HUES64 (cell line): ENCODE measurements around the gene DST.
"Not testable (repeated sequence)": the region's sequence is repeated elsewhere in the genome, so short reads cannot be mapped to it uniquely, and the experiment has no call there.

Source experiments
- H3K27ac ChIP-seq: 2 replicates; pipeline ENCODE4 v1.7.0; 2013; ENCODE audit warnings: low read depth, low read length, inconsistent platforms
- H3K27me3 ChIP-seq: 2 replicates; pipeline ENCODE4 v1.6.1; 2013; ENCODE audit warnings: mild to moderate bottlenecking, low read length; ENCODE audit not compliant: insufficient read depth
- H3K36me3 ChIP-seq: 2 replicates; pipeline ENCODE4 v1.6.1; 2013; ENCODE audit warnings: mild to moderate bottlenecking, low read length; ENCODE audit not compliant: insufficient read depth
- H3K4me1 ChIP-seq: 2 replicates; pipeline ENCODE4 v1.6.1; 2013; ENCODE audit warnings: mild to moderate bottlenecking, low read length, moderate library complexity; ENCODE audit not compliant: insufficient read depth
- H3K4me3 ChIP-seq: 2 replicates; pipeline ENCODE4 v1.5.1; 2013; ENCODE audit warnings: mild to moderate bottlenecking, low read length, moderate library complexity
- H3K9ac ChIP-seq: 2 replicates; pipeline ENCODE4 v1.6.1; 2013; ENCODE audit warnings: mild to moderate bottlenecking, low read depth, low read length
- H3K9me3 ChIP-seq: 2 replicates; pipeline ENCODE4 v1.6.1; 2013; ENCODE audit warnings: low read depth, low read length; ENCODE audit not compliant: insufficient read depth
- WGBS: fragments of 150-250, 120-280 bp; methylation state at CpG from one replicate; pipeline ENCODE4 v1.1.7; 2013; ENCODE audit warnings: missing lambda C conversion rate; 5-methylcytosine and 5-hydroxymethylcytosine counted together

DST gene

DNA sequence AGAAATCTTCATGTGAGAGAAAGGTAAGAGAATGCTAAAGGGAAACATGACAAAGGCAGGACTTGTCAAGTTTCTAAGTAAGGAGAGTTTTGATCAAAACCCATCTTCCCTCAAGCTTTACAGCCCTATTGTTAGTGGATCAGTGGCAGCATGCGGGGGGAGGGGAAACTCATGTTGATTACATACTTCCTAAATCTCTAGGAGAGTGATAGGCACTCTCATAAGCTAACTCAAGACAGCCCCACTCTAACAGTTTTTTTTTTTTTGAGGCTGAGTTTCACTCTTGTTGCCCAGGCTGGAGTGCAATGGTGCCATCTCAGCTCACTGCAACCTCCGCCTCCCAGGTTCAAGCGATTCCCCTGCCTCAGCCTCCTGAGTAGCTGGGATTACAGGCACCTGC is 18.6 kb upstream of the DST start:
- H3K27me3 ChIP-seq, H3K27ac ChIP-seq, H3K4me3 ChIP-seq, H3K36me3 ChIP-seq, H3K9me3 ChIP-seq, H3K9ac ChIP-seq: not testable (repeated sequence)
- 79% methylated on average over 3 of the region's 3 CpGs for WGBS
- peaks cover 16% of the 10 kb centered on the region for H3K4me1 ChIP-seq

DNA sequence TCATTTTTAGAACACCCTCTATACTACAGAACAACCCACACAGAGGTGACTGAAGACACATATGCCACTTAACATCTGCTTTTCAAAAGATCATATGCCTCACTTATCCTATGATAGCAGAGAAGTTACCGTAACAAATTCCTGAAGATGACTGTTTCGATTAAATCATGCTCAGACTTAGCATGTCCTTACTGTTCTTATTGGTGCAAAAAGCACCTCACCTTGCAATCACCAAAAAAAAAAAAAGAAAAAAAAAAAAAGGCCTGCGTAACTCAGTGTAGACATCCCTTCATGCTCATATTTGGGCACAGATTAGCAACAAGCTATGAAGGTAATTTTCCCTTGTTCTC is 17.7 kb upstream of the DST start:
- WGBS, result 94% methylated on average over 3 of the region's 3 CpGs
- Histone ChIP-seq H3K27ac (no peak overlapping the region), H3K27me3 (no peaks in the 10 kb centered on the region), H3K9ac (no peak overlapping the region), H3K9me3 (no peaks in the 10 kb centered on the region), H3K36me3 (no peaks in the 10 kb centered on the region), H3K4me3 (no peak overlapping the region), H3K4me1 (peaks cover 16% of the 10 kb centered on the region)

DNA sequence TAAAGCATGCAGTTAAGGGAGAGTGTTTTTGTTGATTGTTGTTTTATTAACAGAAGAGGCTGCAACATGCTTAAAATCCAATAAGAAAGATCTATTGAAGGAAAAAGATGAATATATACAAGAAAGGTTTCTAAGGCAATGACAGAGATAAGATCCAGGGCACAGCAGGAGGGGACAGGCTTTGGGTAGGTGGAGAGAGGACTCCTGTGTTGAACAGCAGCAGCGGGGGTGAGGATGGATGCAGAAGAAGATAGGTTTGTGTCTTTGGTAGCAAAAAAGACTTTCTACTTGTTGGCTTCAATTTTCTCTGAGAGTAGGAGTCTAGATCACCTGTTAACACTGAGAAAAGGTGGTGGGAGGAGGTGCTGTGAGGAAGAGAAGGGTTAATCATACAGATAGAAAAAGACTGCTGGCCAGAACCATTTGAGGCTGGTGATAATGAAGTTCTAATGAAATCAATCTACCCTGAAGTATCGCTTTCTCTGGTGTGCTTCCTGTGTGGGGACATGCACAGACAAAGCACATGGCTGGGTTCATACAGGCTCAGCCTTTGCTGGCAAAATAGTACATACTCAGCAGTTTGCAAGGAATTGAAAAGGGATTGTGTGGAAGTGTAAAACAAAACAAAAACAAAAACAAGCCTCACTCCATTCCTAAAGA is 17.2 kb upstream of the DST start:
- Histone ChIP-seq H3K9me3 (no peaks in the 10 kb centered on the region), H3K4me3 (no peak overlapping the region), H3K4me1 (peaks cover 16% of the 10 kb centered on the region), H3K36me3 (no peaks in the 10 kb centered on the region), H3K27me3 (no peaks in the 10 kb centered on the region), H3K27ac (no peak overlapping the region), H3K9ac (no peak overlapping the region)
- WGBS, result 78% methylated on average over 2 of the region's 2 CpGs

DNA sequence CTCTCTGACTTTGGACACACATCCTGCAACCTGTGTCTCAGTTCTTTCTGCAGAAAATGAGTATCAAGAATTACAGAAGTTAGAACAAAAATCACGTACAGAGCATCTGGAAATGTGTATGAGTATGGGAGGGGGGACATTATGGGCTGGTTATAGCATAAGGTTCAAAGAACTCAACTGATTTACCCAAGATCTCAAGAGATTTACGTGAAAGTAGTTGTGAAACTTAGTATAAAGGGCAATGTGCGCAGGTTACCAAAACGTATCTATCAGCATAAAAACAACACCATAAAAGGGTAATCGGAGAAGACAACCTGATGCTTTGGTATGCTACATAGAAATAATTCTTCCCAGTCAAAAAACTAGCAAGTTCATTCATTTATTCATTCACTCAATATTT is 15.6 kb upstream of the DST start:
- peaks cover 20% of the 10 kb centered on the region for H3K4me1 ChIP-seq
- H3K27me3 ChIP-seq, result no peaks in the 10 kb centered on the region
- no peak overlapping the region for H3K27ac ChIP-seq
- H3K4me3 ChIP-seq, result no peak overlapping the region
- no peaks in the 10 kb centered on the region for H3K36me3 ChIP-seq
- H3K9me3 ChIP-seq, result no peaks in the 10 kb centered on the region
- H3K9ac ChIP-seq, result no peak overlapping the region
- 95% methylated on average over 4 of the region's 5 CpGs for WGBS

- WGBS, result 96% methylated on average over 2 of the region's 3 CpGs
- H3K27me3 ChIP-seq, result no peaks in the 10 kb centered on the region
- no peak overlapping the region for H3K9ac ChIP-seq
- no peaks in the 10 kb centered on the region for H3K9me3 ChIP-seq
- no peak overlapping the region for H3K27ac ChIP-seq
- H3K36me3 ChIP-seq, result no peaks in the 10 kb centered on the region
- H3K4me3 ChIP-seq, result no peak overlapping the region
- H3K4me1 ChIP-seq, result peaks cover 29% of the 10 kb centered on the region
These were observed 14.7 kb upstream of the DST start for GRCh38 chr6:56657354-56657753.

- no peaks in the 10 kb centered on the region for H3K9me3 ChIP-seq
- no peak overlapping the region for H3K27ac ChIP-seq
- no peak overlapping the region for H3K9ac ChIP-seq
- no peaks in the 10 kb centered on the region for H3K36me3 ChIP-seq
- peaks cover 38% of the 10 kb centered on the region for H3K4me1 ChIP-seq
- H3K4me3 ChIP-seq, result no peak overlapping the region
- H3K27me3 ChIP-seq, result no peaks in the 10 kb centered on the region
These were observed 13.8 kb upstream of the DST start for GRCh38 chr6:56656466-56656865.

DNA sequence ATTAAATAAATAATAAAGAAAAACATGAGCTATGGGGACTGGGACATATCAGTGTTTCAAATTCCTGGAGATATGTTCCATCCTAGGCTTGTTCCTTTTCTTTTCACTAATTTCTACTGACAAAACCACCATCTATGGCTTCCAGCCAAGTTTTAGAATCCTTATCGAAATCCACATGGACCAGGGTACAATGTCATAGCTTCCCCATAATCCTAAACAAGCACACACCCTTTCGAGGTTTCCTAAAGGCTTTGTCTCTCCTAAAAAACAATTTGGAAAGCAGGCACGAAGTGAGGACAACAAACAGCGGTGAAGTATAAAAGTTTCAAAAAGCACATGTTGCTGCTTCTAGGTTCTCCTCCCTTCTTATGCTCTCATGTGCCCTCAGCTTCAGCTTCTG is 13.3 kb upstream of the DST start:
- H3K4me3 ChIP-seq, result no peak overlapping the region
- H3K9me3 ChIP-seq, result no peaks in the 10 kb centered on the region
- 94% methylated on average over 4 of the region's 4 CpGs for WGBS
- no peaks in the 10 kb centered on the region for H3K36me3 ChIP-seq
- no peak overlapping the region for H3K27ac ChIP-seq
- H3K27me3 ChIP-seq, result no peaks in the 10 kb centered on the region
- H3K9ac ChIP-seq, result no peak overlapping the region
- peaks cover 33% of the 10 kb centered on the region for H3K4me1 ChIP-seq

DNA sequence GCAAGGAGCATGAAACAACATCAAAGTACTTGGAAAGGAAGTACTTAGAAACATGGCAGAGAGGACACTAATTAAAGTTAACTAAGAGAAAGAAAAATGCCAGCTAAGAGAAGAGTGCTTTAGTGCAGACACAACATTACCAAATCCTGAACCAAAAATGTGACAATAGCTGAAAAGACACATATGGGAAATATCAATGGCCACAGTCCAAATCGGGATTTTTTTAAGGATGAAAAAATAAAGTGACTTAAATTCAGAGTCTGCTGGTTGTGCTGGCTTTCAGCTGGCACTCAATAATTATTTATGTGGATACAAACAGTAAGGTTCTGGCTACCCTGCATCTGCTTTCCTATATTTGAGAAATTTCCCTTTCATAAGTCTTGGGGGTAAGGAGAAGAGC is 12.6 kb upstream of the DST start:
- Histone ChIP-seq H3K27ac (no peak overlapping the region), H3K27me3 (no peaks in the 10 kb centered on the region), H3K9ac (no peak overlapping the region), H3K9me3 (no peaks in the 10 kb centered on the region), H3K4me1 (peaks cover 26% of the 10 kb centered on the region), H3K36me3 (no peaks in the 10 kb centered on the region), H3K4me3 (no peak overlapping the region)
- whole genome bisulfite sequencing, result 100% methylated on average over 1 of the region's 1 CpG

GRCh38 chr6:56652994-56653393 is 10.3 kb upstream of the DST start:
- no peak overlapping the region for H3K4me3 ChIP-seq
- no peak overlapping the region for H3K27ac ChIP-seq
- H3K9me3 ChIP-seq, result no peaks in the 10 kb centered on the region
- 94% methylated on average over 2 of the region's 2 CpGs for WGBS
- H3K4me1 ChIP-seq, result peaks cover 28% of the 10 kb centered on the region
- peaks cover 11% of the 10 kb centered on the region for H3K36me3 ChIP-seq
- H3K27me3 ChIP-seq, result no peaks in the 10 kb centered on the region
- no peak overlapping the region for H3K9ac ChIP-seq

GRCh38 chr6:56652231-56652630 is 9.5 kb upstream of the DST start:
- H3K27ac ChIP-seq, result no peak overlapping the region
- H3K4me3 ChIP-seq, result no peak overlapping the region
- peaks cover 28% of the 10 kb centered on the region for H3K4me1 ChIP-seq
- WGBS, result 92% methylated on average over 1 of the region's 1 CpG
- H3K36me3 ChIP-seq, result peaks cover 16% of the 10 kb centered on the region
- no peaks in the 10 kb centered on the region for H3K9me3 ChIP-seq
- H3K27me3 ChIP-seq, result no peaks in the 10 kb centered on the region
- H3K9ac ChIP-seq, result no peak overlapping the region

DNA sequence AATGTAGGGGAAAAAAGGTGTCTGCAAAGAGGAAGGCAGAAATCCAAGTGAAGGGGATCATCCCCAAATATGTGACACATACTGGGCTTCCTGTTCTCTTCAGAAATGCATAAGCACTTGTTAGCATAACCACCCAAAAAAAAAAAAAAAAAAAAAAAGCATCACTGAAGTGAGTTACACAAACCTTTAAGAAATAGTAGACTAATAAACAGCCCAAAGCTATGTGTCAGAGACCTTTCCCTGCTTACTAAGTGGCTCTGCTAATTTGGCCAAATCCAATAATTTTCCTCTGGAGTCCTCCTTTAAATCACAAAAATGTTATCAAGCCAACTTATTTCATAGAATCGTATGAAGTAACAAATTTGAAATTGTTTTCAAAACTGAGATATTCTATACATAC is 7.5 kb upstream of the DST start:
- H3K36me3 ChIP-seq, result peaks cover 37% of the 10 kb centered on the region
- peaks cover 28% of the 10 kb centered on the region for H3K4me1 ChIP-seq
- H3K9ac ChIP-seq, result no peak overlapping the region
- H3K9me3 ChIP-seq, result no peaks in the 10 kb centered on the region
- no peak overlapping the region for H3K27ac ChIP-seq
- no CpG with 5 or more reads among the region's 1 CpG for WGBS
- no peaks in the 10 kb centered on the region for H3K27me3 ChIP-seq
- H3K4me3 ChIP-seq, result no peak overlapping the region

DNA sequence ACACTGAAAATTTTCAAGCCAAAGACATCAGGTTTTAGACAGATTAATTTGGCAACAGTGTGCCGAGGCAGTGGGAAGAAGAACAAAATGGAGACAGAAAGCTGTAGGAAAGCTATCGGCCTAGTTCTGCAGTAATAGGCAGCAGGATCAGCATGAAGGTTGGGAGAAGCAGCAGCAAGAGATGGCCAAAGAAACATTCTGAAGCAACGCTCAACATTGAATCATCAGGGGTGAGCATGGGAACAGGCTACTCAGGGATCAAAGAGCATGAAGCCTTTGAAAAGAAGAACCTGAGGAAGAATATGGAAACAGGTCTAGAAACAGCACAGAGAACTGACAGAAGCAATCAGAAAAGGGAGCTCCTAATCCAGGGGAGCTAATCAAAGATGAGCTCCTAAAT is 7.1 kb upstream of the DST start:
- H3K27me3 ChIP-seq, result no peaks in the 10 kb centered on the region
- H3K9me3 ChIP-seq, result no peaks in the 10 kb centered on the region
- H3K27ac ChIP-seq, result no peak overlapping the region
- no peak overlapping the region for H3K4me3 ChIP-seq
- peaks cover 41% of the 10 kb centered on the region for H3K36me3 ChIP-seq
- 89% methylated on average over 3 of the region's 3 CpGs for WGBS
- no peak overlapping the region for H3K9ac ChIP-seq
- peaks cover 28% of the 10 kb centered on the region for H3K4me1 ChIP-seq
